GM12865 (cell line): ENCODE results near the gene CBX4.

Source experiments
- DNase-seq: peaks from one replicate; pipeline ENCODE4 v3.0.0; 2010; ENCODE audit warnings: low read depth
- H3K4me3 ChIP-seq: 2 replicates; pipeline ENCODE4 v1.5.1; 2011; ENCODE audit warnings: mild to moderate bottlenecking, low read depth, low read length, control low read depth
- TF ChIP-seq, protein P1 (sequence below): IDR thresholded peaks from 2 replicates; pipeline ENCODE4 v1.5.1; 2011; ENCODE audit warnings: low read length, control low read depth, low read depth, inconsistent platforms; ENCODE audit not compliant: insufficient read depth; ENCODE audit errors: missing control alignments

Gene CBX4

DNA sequence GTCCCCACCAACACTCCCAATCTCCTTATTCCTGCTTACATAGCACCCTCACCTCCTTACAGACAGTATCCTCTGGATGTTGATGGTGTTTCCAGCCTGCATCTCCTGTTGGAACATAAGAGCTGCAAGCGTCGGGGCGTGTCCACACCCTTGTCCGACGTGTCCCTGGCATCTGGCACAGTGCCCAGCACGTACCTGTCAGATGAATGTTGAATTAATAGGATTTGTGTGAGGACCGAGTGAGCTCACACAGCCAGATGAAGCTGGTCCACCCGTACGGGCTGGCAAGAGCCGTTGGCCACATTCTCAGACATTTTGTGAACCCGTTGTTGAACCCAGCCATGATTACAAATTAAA, 12.2 kb upstream of the CBX4 start:
- H3K4me3 ChIP-seq, result no peak overlapping the region
- TF ChIP-seq, protein P1, sequence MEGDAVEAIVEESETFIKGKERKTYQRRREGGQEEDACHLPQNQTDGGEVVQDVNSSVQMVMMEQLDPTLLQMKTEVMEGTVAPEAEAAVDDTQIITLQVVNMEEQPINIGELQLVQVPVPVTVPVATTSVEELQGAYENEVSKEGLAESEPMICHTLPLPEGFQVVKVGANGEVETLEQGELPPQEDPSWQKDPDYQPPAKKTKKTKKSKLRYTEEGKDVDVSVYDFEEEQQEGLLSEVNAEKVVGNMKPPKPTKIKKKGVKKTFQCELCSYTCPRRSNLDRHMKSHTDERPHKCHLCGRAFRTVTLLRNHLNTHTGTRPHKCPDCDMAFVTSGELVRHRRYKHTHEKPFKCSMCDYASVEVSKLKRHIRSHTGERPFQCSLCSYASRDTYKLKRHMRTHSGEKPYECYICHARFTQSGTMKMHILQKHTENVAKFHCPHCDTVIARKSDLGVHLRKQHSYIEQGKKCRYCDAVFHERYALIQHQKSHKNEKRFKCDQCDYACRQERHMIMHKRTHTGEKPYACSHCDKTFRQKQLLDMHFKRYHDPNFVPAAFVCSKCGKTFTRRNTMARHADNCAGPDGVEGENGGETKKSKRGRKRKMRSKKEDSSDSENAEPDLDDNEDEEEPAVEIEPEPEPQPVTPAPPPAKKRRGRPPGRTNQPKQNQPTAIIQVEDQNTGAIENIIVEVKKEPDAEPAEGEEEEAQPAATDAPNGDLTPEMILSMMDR, result no peak
- DNase-seq, result no peak

DNA sequence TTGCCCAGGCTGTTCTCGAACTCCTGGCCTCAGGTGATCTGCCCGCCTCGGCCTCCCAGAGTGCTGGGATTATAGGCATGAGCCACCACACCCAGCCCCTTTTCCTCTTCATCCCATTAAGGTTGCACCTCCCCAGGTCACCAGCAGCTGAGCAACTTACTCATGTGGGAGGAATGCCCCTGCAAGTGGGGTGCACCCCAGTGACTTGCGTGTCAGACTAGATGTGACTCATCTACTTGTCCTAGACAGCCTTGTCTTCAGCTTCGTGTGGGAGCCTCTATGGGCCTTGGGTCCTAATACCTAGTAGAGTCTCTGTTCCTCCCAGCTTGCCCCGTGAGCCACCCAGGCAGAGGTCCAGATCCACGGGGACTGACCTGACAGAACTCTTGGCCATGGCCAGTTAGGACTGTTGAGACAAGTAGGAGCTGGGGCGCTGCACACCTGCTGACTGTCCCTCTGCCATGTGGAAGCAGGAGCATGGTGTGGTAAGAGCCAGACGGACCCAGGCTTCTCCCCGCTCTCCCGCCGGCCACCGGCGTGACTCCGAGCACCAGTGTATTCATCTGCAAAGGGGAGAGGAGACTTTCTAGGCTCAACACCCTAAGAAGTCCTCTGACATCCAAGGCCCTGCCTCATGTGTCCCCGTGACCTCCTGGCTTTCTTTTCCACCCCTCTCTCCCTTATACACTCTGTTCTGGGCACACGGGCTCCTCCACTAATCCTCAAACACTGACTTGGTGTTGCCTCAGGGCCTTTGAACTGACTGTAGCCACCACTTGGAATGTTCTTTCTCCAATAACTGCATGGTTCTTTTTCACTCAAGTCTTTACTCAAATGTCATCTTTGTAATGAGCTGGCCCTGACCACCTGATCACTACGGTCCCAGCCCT, 11.6 kb upstream of the CBX4 start:
- no peak for DNase-seq
- no peak overlapping the region for H3K4me3 ChIP-seq
- TF ChIP-seq, protein P1, result no peak

DNA sequence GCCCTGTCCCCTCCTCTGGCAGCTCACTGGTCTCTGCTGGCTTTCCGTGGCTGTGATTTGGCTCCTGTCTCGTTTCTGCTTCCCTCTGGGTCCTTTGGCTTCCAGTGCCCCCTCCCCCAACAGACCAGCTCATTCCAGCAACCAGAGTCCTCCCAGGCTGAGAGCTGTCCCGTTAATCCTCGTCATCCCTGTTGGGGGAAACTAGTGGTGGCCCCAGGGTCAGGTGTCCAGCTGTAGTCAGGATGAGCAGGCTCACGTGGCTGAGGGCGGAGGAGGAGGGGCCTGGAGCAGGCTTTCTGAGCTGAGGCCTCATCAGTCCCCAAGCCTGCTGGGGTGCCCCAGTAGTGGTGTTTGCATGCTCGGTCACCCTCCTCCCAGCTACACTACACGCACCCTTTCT, 10.7 kb upstream of the CBX4 start:
- DNase-seq, result no peak
- H3K4me3 ChIP-seq, result no peak overlapping the region
- TF ChIP-seq, protein P1, result no peak

DNA sequence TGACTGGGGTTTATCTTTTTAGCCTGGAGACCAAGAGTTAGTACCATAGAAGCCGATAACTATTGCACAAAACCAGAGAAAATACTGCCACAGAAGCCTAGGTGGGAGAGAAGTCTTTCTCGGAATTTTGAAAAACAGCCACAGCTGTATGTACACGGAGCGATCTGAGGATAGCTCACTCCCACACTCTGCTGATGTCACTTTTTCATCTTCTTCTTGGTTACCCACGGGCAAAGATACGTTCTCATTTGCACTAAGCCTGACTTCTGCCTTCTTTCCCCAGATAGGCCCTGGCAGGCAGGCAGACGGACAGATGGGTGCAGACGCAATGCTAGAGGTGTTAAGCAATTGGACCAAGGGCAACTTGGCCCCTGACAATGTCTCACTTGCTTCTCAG, 9.1 kb upstream of the CBX4 start:
- TF ChIP-seq, protein P1, result no peak
- no peak for DNase-seq

DNA sequence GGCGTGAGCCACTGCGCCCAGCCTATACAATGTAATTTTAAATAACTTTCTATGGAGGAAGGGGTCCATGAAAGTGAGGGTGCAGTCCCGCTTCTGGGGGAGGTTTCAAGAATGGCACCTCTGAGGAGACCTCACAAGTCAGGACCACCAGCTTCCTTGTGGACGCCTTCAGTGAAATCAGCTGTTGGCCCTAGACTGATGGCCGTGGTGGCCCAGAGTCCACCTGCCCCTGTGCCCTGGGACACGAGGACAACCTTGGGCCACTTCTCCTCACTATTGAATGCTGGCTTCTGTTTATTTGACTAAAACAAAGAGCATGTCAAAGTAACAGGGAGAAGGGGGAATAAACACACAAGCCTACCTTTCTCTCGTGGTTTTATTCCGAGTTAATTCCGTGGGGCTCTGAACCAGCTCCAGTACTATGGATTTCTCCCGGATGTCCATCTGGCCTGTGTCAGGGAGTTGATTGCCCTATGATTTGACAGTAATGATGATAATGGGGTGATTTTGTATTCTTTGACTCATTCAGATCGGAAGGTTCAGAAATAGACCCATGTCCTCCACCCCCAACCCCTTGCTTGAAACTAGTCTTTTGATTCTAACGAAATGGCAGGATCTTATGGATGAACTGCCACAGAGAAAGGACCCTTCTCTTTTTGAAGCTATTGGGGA, 8.6 kb upstream of the CBX4 start:
- no peak for DNase-seq
- TF ChIP-seq, protein P1, result no peak
- no peak overlapping the region for H3K4me3 ChIP-seq

More for the DNA sequence above, 9.1 kb upstream of the CBX4 start:
- no peak overlapping the region for H3K4me3 ChIP-seq

DNA sequence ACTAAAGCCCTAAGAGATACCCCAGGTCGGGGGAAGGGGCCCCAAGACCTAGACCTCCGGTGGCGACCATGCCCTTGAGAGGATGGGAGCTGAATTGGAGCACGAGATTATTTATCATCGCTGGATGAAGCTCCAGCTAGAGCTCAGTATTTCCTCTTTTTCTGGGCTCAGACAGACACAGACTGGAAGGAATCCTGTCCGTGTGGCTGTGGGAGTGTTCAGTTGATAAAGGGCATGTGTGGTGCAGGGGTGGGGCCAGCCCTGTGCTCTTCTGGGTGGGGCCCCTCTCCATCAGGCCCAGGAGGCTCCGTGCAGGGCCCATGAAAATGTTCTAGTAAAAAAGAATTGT, 6.3 kb upstream of the CBX4 start:
- no peak overlapping the region for H3K4me3 ChIP-seq
- no peak for DNase-seq
- TF ChIP-seq, protein P1, result no peak
